GM23338 (cell line): ENCODE measurements around the gene OR10G8. TPM values are rescaled to one million over a fixed set of nuclear protein-coding genes. Genes with fewer than 3 reads are reported as not detected.
A peak's percentile ranks its signal among the peaks of the same experiment; 100 is the strongest.

Experiments used
- ATAC-seq: fragments of 200-7000 bp; cut with Tn5 transposase; 3 replicates; pipeline ENCODE4 v1.9.1; 2020
- DNase-seq: peaks from one replicate; pipeline ENCODE4 v3.0.0-alpha.2; 2015; ENCODE audit warnings: low spot score
- H2AFZ ChIP-seq: fragments of 200-600 bp; sonication (generic); 2 replicates; pipeline ENCODE4 v1.8.0; 2016; ENCODE audit warnings: antibody characterized with exemption, mild to moderate bottlenecking, moderate library complexity
- H3F3A ChIP-seq: fragments of 200-600 bp; sonication (generic); replicated peaks from 2 replicates; pipeline ENCODE4 v1.8.0; 2017; ENCODE audit warnings: antibody characterized with exemption, mixed run types, low read depth
- H3K27ac ChIP-seq: fragments of 200-600 bp; sonication (generic); 2 replicates; pipeline ENCODE4 v1.6.1; 2016; ENCODE audit warnings: low read depth
- H3K27me3 ChIP-seq: fragments of 200-600 bp; sonication (generic); 2 replicates; pipeline ENCODE4 v1.8.0; 2016; ENCODE audit warnings: mild to moderate bottlenecking, mixed run types, moderate library complexity; ENCODE audit not compliant: insufficient read depth
- H3K36me3 ChIP-seq: fragments of 200-600 bp; sonication (generic); 2 replicates; pipeline ENCODE4 v1.8.0; 2016; ENCODE audit warnings: mild to moderate bottlenecking; ENCODE audit not compliant: insufficient read depth
- H3K4me1 ChIP-seq: fragments of 200-600 bp; sonication (generic); 2 replicates; pipeline ENCODE4 v1.8.0; 2016; ENCODE audit warnings: mild to moderate bottlenecking, moderate library complexity; ENCODE audit not compliant: insufficient read depth
- H3K4me2 ChIP-seq: fragments of 200-600 bp; sonication (generic); 2 replicates; pipeline ENCODE4 v1.7.1; 2017; ENCODE audit warnings: mixed run types
- H3K4me3 ChIP-seq: fragments of 200-600 bp; sonication (generic); 2 replicates; pipeline ENCODE4 v1.6.1; 2016; ENCODE audit warnings: mixed run types
- H3K79me2 ChIP-seq: fragments of 200-600 bp; sonication (generic); replicated peaks from 2 replicates; pipeline ENCODE4 v1.8.0; 2017; ENCODE audit warnings: mild to moderate bottlenecking; ENCODE audit not compliant: insufficient read depth
- H3K9me2 ChIP-seq: fragments of 200-600 bp; sonication (generic); 2 replicates; pipeline ENCODE4 v1.8.0; 2017; ENCODE audit not compliant: insufficient read depth
- H4K20me1 ChIP-seq: fragments of 200-600 bp; sonication (generic); replicated peaks from 2 replicates; pipeline ENCODE4 v1.8.0; 2017; ENCODE audit warnings: mild to moderate bottlenecking; ENCODE audit not compliant: insufficient read depth
- H3K27ac Mint-ChIP-seq: 2 replicates; pipeline ENCODE4 v1.8.0; 2020; ENCODE audit warnings: inconsistent platforms, mild to moderate bottlenecking, moderate library complexity, mixed read lengths
- H3K27me3 Mint-ChIP-seq: 3 replicates; pipeline ENCODE4 v1.8.0; 2022; ENCODE audit warnings: low read depth, mild to moderate bottlenecking, moderate library complexity, mixed read lengths, inconsistent platforms; ENCODE audit not compliant: insufficient read depth, poor library complexity
- H3K36me3 Mint-ChIP-seq: 3 replicates; pipeline ENCODE4 v1.8.0; 2021; ENCODE audit warnings: low read depth, mild to moderate bottlenecking, inconsistent platforms, moderate library complexity, mixed read lengths
- H3K4me1 Mint-ChIP-seq: 3 replicates; pipeline ENCODE4 v1.8.0; 2020; ENCODE audit warnings: mild to moderate bottlenecking, inconsistent platforms, mixed read lengths
- H3K4me3 Mint-ChIP-seq: 3 replicates; pipeline ENCODE4 v1.8.0; 2021; ENCODE audit warnings: moderate library complexity, mild to moderate bottlenecking, inconsistent platforms, mixed read lengths
- H3K9me3 Mint-ChIP-seq: 3 replicates; pipeline ENCODE4 v1.8.0; 2020; ENCODE audit warnings: moderate library complexity, mild to moderate bottlenecking, inconsistent platforms, mixed read lengths
- CREB1 ChIP-seq: fragments of 250-450 bp; sonication (Bioruptor Pico); IDR thresholded peaks from 2 replicates; pipeline ENCODE4 v1.5.0; 2020; ENCODE audit warnings: low read depth, mild to moderate bottlenecking, moderate library complexity
- EZH2 ChIP-seq: fragments of 200-600 bp; sonication (generic); IDR thresholded peaks from one replicate; pipeline ENCODE4 v1.8.0; 2017; ENCODE audit warnings: antibody characterized with exemption, mild to moderate bottlenecking, low read depth; ENCODE audit not compliant: unreplicated experiment
- EZH2phosphoT487 ChIP-seq: fragments of 200-600 bp; sonication (generic); IDR thresholded peaks from one replicate; pipeline ENCODE4 v1.8.1; 2018; ENCODE audit warnings: antibody characterized with exemption; ENCODE audit not compliant: unreplicated experiment
- JUNB ChIP-seq: IDR thresholded peaks from one replicate; pipeline ENCODE4 v1.6.1; 2016; ENCODE audit warnings: antibody characterized with exemption; ENCODE audit not compliant: unreplicated experiment
- NANOG ChIP-seq: IDR thresholded peaks from 2 replicates; pipeline ENCODE4 v1.6.1; 2016; ENCODE audit warnings: antibody characterized with exemption, borderline replicate concordance
- POLR2AphosphoS5 ChIP-seq: IDR thresholded peaks from 2 replicates; pipeline ENCODE4 v1.6.1; 2016; ENCODE audit warnings: antibody characterized with exemption, low read depth
- STAT1 ChIP-seq: IDR thresholded peaks from one replicate; pipeline ENCODE4 v1.6.1; 2016; ENCODE audit warnings: antibody characterized with exemption; ENCODE audit not compliant: unreplicated experiment
- ZNF114 ChIP-seq: fragments of 250-450 bp; sonication (Bioruptor Pico); IDR thresholded peaks from 2 replicates; pipeline ENCODE4 v1.5.0; 2020; ENCODE audit warnings: mild to moderate bottlenecking, moderate library complexity
- ZNF331 ChIP-seq: fragments of 250-450 bp; sonication (Bioruptor Pico); IDR thresholded peaks from 2 replicates; pipeline ENCODE4 v1.5.0; 2020; ENCODE audit warnings: low read depth, mild to moderate bottlenecking, moderate library complexity
- polyA plus RNA-seq: library from polyadenylated mRNA; unstranded; fragments of >200 nt; fragmentation: Nextera tagmentation; extraction: Ambion mirVana; gene quantifications from 2 replicates; pipeline ENCODE4 v1.2.1, GENCODE V29; 2016
- total RNA-seq: library from RNA; depleted of rRNA; stranded (reverse); fragments of >200 nt; shearing (Covaris generic); gene quantifications from 2 replicates; pipeline ENCODE4 v1.2.3, GENCODE V29; 2014
- TF ChIP-seq, protein P1 (sequence below): IDR thresholded peaks from 2 replicates; pipeline ENCODE4 v1.6.1; 2016; ENCODE audit warnings: antibody characterized with exemption
- TF ChIP-seq, protein P2 (sequence below), 2 experiments: fragments of 200-600 bp in 1 of 2; sonication (generic) in 1 of 2; conservative IDR thresholded peaks; 2 replicates each; pipeline versions ENCODE4 v1.5.1 to v1.6.1; 2016 to 2017; ENCODE audit warnings: antibody characterized with exemption in 2 of 2, low read depth in 2 of 2, mild to moderate bottlenecking in 2 of 2, moderate library complexity in 1 of 2
- TF ChIP-seq, protein P3 (sequence below): fragments of 250-450 bp; sonication (Bioruptor Pico); IDR thresholded peaks from 2 replicates; pipeline ENCODE4 v1.5.0; 2020; ENCODE audit warnings: mild to moderate bottlenecking, moderate library complexity
- TF ChIP-seq, protein P4 (sequence below): IDR thresholded peaks from one replicate; pipeline ENCODE4 v1.6.1; 2018; ENCODE audit warnings: antibody characterized with exemption; ENCODE audit not compliant: unreplicated experiment

The OR10G8 gene
- total and polyA plus RNA-seq, 2 experiments from 2014 or later: not detected

DNA sequence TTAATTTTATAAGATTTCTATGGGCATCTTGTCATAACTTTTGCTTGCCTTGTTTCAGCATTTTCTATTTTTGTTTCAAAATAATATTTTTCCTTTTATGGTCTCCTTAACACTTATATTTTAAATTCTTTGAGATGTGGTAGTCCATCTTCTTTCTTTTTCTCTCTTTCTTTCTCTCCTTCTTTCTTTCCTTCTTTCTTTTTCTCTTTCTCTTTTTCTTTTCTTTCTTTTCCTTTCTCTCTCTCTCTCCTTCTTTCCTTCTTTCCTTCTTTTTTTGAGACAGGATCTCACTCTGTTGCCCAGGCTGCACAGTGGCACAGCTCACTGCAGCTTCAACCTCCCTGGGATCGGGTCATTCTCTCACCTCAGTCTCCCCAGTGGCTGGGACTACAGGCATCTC lies 50.7 kb downstream of the OR10G8 start:
- Histone ChIP-seq H4K20me1 (no peaks in the 10 kb centered on the region; the same call in 1 of the 2 replicates), H3K4me1 (peaks cover 5% of the 10 kb centered on the region; the same call in 1 of the 2 replicates), H3K4me2 (no peak overlapping the region), H3K36me3 (no peaks in the 10 kb centered on the region), H2AFZ (no peak overlapping the region), H3F3A (no peaks in the 10 kb centered on the region), H3K9me2 (no peaks in the 10 kb centered on the region), H3K27me3 (no peaks in the 10 kb centered on the region), H3K27ac (no peak overlapping the region), H3K4me3 (0 out of 2 replicates have a peak overlapping the region, but pooled peaks have one; percentile 76), H3K79me2 (no peaks in the 10 kb centered on the region)
- no peak overlapping the region for H3K27ac Mint-ChIP-seq
- H3K4me1 Mint-ChIP-seq: peaks cover 2% of the 10 kb centered on the region
- no peaks in the 10 kb centered on the region for H3K9me3 Mint-ChIP-seq
- DNase-seq (no peak), ATAC-seq (no peak)
- peaks cover 2% of the 10 kb centered on the region for H3K27me3 Mint-ChIP-seq
- H3K36me3 Mint-ChIP-seq: no peaks in the 10 kb centered on the region; the same call in 2 of the 3 replicates
- H3K4me3 Mint-ChIP-seq: no peak overlapping the region
- TF ChIP-seq, protein P1, sequence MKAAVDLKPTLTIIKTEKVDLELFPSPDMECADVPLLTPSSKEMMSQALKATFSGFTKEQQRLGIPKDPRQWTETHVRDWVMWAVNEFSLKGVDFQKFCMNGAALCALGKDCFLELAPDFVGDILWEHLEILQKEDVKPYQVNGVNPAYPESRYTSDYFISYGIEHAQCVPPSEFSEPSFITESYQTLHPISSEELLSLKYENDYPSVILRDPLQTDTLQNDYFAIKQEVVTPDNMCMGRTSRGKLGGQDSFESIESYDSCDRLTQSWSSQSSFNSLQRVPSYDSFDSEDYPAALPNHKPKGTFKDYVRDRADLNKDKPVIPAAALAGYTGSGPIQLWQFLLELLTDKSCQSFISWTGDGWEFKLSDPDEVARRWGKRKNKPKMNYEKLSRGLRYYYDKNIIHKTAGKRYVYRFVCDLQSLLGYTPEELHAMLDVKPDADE: no peak
- TF ChIP-seq, protein P2, sequence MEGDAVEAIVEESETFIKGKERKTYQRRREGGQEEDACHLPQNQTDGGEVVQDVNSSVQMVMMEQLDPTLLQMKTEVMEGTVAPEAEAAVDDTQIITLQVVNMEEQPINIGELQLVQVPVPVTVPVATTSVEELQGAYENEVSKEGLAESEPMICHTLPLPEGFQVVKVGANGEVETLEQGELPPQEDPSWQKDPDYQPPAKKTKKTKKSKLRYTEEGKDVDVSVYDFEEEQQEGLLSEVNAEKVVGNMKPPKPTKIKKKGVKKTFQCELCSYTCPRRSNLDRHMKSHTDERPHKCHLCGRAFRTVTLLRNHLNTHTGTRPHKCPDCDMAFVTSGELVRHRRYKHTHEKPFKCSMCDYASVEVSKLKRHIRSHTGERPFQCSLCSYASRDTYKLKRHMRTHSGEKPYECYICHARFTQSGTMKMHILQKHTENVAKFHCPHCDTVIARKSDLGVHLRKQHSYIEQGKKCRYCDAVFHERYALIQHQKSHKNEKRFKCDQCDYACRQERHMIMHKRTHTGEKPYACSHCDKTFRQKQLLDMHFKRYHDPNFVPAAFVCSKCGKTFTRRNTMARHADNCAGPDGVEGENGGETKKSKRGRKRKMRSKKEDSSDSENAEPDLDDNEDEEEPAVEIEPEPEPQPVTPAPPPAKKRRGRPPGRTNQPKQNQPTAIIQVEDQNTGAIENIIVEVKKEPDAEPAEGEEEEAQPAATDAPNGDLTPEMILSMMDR (conservative IDR thresholded peaks at IDR 0.05; ENCODE audit: low read depth in 2 of 2): no peak
- TF ChIP-seq CREB1 (no peak), EZH2phosphoT487 (no peak), EZH2 (no peak), ZNF114 (no peak), NANOG (no peak), JUNB (no peak), ZNF331 (CRISPR knock-in tag) (no peak), POLR2AphosphoS5 (no peak), STAT1 (no peak)
- TF ChIP-seq, protein P3, sequence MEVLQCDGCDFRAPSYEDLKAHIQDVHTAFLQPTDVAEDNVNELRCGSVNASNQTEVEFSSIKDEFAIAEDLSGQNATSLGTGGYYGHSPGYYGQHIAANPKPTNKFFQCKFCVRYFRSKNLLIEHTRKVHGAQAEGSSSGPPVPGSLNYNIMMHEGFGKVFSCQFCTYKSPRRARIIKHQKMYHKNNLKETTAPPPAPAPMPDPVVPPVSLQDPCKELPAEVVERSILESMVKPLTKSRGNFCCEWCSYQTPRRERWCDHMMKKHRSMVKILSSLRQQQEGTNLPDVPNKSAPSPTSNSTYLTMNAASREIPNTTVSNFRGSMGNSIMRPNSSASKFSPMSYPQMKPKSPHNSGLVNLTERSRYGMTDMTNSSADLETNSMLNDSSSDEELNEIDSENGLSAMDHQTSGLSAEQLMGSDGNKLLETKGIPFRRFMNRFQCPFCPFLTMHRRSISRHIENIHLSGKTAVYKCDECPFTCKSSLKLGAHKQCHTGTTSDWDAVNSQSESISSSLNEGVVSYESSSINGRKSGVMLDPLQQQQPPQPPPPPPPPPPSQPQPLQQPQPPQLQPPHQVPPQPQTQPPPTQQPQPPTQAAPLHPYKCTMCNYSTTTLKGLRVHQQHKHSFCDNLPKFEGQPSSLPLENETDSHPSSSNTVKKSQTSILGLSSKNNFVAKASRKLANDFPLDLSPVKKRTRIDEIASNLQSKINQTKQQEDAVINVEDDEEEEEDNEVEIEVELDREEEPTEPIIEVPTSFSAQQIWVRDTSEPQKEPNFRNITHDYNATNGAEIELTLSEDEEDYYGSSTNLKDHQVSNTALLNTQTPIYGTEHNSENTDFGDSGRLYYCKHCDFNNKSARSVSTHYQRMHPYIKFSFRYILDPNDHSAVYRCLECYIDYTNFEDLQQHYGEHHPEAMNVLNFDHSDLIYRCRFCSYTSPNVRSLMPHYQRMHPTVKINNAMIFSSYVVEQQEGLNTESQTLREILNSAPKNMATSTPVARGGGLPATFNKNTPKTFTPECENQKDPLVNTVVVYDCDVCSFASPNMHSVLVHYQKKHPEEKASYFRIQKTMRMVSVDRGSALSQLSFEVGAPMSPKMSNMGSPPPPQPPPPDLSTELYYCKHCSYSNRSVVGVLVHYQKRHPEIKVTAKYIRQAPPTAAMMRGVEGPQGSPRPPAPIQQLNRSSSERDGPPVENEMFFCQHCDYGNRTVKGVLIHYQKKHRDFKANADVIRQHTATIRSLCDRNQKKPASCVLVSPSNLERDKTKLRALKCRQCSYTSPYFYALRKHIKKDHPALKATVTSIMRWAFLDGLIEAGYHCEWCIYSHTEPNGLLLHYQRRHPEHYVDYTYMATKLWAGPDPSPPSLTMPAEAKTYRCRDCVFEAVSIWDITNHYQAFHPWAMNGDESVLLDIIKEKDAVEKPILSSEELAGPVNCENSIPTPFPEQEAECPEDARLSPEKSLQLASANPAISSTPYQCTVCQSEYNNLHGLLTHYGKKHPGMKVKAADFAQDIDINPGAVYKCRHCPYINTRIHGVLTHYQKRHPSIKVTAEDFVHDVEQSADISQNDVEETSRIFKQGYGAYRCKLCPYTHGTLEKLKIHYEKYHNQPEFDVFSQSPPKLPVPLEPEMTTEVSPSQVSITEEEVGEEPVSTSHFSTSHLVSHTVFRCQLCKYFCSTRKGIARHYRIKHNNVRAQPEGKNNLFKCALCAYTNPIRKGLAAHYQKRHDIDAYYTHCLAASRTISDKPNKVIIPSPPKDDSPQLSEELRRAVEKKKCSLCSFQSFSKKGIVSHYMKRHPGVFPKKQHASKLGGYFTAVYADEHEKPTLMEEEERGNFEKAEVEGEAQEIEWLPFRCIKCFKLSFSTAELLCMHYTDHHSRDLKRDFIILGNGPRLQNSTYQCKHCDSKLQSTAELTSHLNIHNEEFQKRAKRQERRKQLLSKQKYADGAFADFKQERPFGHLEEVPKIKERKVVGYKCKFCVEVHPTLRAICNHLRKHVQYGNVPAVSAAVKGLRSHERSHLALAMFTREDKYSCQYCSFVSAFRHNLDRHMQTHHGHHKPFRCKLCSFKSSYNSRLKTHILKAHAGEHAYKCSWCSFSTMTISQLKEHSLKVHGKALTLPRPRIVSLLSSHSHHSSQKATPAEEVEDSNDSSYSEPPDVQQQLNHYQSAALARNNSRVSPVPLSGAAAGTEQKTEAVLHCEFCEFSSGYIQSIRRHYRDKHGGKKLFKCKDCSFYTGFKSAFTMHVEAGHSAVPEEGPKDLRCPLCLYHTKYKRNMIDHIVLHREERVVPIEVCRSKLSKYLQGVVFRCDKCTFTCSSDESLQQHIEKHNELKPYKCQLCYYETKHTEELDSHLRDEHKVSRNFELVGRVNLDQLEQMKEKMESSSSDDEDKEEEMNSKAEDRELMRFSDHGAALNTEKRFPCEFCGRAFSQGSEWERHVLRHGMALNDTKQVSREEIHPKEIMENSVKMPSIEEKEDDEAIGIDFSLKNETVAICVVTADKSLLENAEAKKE (CRISPR knock-in tag): no peak
- TF ChIP-seq, protein P4, sequence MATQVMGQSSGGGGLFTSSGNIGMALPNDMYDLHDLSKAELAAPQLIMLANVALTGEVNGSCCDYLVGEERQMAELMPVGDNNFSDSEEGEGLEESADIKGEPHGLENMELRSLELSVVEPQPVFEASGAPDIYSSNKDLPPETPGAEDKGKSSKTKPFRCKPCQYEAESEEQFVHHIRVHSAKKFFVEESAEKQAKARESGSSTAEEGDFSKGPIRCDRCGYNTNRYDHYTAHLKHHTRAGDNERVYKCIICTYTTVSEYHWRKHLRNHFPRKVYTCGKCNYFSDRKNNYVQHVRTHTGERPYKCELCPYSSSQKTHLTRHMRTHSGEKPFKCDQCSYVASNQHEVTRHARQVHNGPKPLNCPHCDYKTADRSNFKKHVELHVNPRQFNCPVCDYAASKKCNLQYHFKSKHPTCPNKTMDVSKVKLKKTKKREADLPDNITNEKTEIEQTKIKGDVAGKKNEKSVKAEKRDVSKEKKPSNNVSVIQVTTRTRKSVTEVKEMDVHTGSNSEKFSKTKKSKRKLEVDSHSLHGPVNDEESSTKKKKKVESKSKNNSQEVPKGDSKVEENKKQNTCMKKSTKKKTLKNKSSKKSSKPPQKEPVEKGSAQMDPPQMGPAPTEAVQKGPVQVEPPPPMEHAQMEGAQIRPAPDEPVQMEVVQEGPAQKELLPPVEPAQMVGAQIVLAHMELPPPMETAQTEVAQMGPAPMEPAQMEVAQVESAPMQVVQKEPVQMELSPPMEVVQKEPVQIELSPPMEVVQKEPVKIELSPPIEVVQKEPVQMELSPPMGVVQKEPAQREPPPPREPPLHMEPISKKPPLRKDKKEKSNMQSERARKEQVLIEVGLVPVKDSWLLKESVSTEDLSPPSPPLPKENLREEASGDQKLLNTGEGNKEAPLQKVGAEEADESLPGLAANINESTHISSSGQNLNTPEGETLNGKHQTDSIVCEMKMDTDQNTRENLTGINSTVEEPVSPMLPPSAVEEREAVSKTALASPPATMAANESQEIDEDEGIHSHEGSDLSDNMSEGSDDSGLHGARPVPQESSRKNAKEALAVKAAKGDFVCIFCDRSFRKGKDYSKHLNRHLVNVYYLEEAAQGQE: no peak
